IMR-90 (cell line): ENCODE data around the gene LZTFL1. TPM values are rescaled to one million over a fixed set of nuclear protein-coding genes. Genes with fewer than 3 reads are reported as not detected.

Experiments used
- ATAC-seq: fragments of 200-7000 bp; cut with Tn5 transposase; 2 replicates; pipeline ENCODE4 v1.9.1; 2020; ENCODE audit warnings: low read depth, mild to moderate bottlenecking, moderate library complexity
- BruUV-seq: library from RNA; stranded (reverse); fragments of 400-500 nt; replicated peaks from 2 replicates; lab custom pipeline; 2021; lab: Mats Ljungman, UMichigan
- CTCF ChIA-PET: fragments of 300-600 bp; formaldehyde crosslinking; extraction: SDS; loops from one replicate; lab custom pipeline; 2021; ENCODE audit warnings: antibody characterized with exemption; lab: Yijun Ruan, JAX
- POLR2A ChIA-PET: fragments of 300-600 bp; sonication (Branson Sonifier 250); formaldehyde crosslinking; loops from one replicate; lab custom pipeline; 2022; ENCODE audit warnings: antibody characterized with exemption; ENCODE audit not compliant: unreplicated experiment; lab: Charles Lee
- DNase-seq: peaks from one replicate; pipeline ENCODE4 v3.0.0; 2013
- H2AFZ ChIP-seq: replicated peaks from 2 replicates; pipeline ENCODE3; 2013; ENCODE audit warnings: low read length, mild to moderate bottlenecking; ENCODE audit not compliant: poor library complexity
- H2AK5ac ChIP-seq: 2 replicates; pipeline ENCODE4 v1.6.1; 2013; ENCODE audit warnings: low read depth, low read length, inconsistent platforms
- H2AK9ac ChIP-seq: replicated peaks from 2 replicates; pipeline ENCODE3; 2013; ENCODE audit warnings: mild to moderate bottlenecking, low read depth, low read length, moderate library complexity; ENCODE audit not compliant: poor library complexity
- H2BK120ac ChIP-seq: 2 replicates; pipeline ENCODE4 v1.6.1; 2013; ENCODE audit warnings: low read depth, low read length, inconsistent platforms
- H2BK15ac ChIP-seq: 3 replicates; pipeline ENCODE4 v1.6.1; 2013; ENCODE audit warnings: low read depth, low read length, inconsistent platforms
- H2BK20ac ChIP-seq: 2 replicates; pipeline ENCODE4 v1.6.1; 2013; ENCODE audit warnings: low read depth, mild to moderate bottlenecking, inconsistent platforms, low read length, moderate library complexity
- H2BK5ac ChIP-seq: 2 replicates; pipeline ENCODE4 v1.6.1; 2013; ENCODE audit warnings: mild to moderate bottlenecking, low read depth, low read length, inconsistent platforms; ENCODE audit not compliant: poor library complexity, severe bottlenecking
- H3K14ac ChIP-seq: replicated peaks from 2 replicates; pipeline ENCODE4 v1.6.1; 2013; ENCODE audit warnings: low read depth, low read length, inconsistent platforms
- H3K18ac ChIP-seq: 2 replicates; pipeline ENCODE4 v1.6.1; 2013; ENCODE audit warnings: low read depth, low read length, control low read depth
- H3K23ac ChIP-seq: 2 replicates; pipeline ENCODE4 v1.6.1; 2013; ENCODE audit warnings: low read depth, low read length, inconsistent platforms
- H3K27ac ChIP-seq: 2 replicates; pipeline ENCODE4 v1.5.1; 2013; ENCODE audit warnings: mild to moderate bottlenecking, control low read depth, low read length; ENCODE audit not compliant: insufficient read depth
- H3K27me3 ChIP-seq: 2 replicates; pipeline ENCODE4 v1.6.1; 2013; ENCODE audit warnings: low read length; ENCODE audit not compliant: control insufficient read depth, insufficient read depth
- H3K36me3 ChIP-seq: 2 replicates; pipeline ENCODE4 v1.6.1; 2013; ENCODE audit warnings: low read length, mixed read lengths; ENCODE audit not compliant: control insufficient read depth, insufficient read depth
- H3K4ac ChIP-seq: 2 replicates; pipeline ENCODE4 v1.6.1; 2013; ENCODE audit warnings: low read depth, low read length, inconsistent platforms
- H3K4me1 ChIP-seq: 2 replicates; pipeline ENCODE4 v1.6.1; 2013; ENCODE audit warnings: low read length, mixed read lengths; ENCODE audit not compliant: control insufficient read depth, insufficient read depth
- H3K4me2 ChIP-seq: 2 replicates; pipeline ENCODE4 v1.6.1; 2013; ENCODE audit warnings: low read depth, mild to moderate bottlenecking, control low read depth, low read length, moderate library complexity
- H3K4me3 ChIP-seq: 2 replicates; pipeline ENCODE4 v1.5.1; 2013; ENCODE audit warnings: low read depth, mild to moderate bottlenecking, control low read depth, low read length, moderate library complexity; ENCODE audit not compliant: insufficient read depth
- H3K56ac ChIP-seq: 2 replicates; pipeline ENCODE4 v1.6.1; 2013; ENCODE audit warnings: low read length, inconsistent platforms; ENCODE audit not compliant: insufficient read depth; ENCODE audit errors: extremely low read depth
- H3K79me1 ChIP-seq, 2 experiments: 2 replicates each; pipeline ENCODE4 v1.6.1; 2013; ENCODE audit warnings: low read length in 2 of 2, inconsistent platforms in 1 of 2, low read depth in 1 of 2
- H3K9ac ChIP-seq: 2 replicates; pipeline ENCODE4 v1.6.1; 2013; ENCODE audit warnings: low read depth, low read length, control low read depth
- H3K9me1 ChIP-seq: 2 replicates; pipeline ENCODE4 v1.6.1; 2013; ENCODE audit warnings: low read length, inconsistent platforms; ENCODE audit not compliant: insufficient read depth
- H3K9me3 ChIP-seq: 2 replicates; pipeline ENCODE4 v1.6.1; 2013; ENCODE audit warnings: low read length; ENCODE audit not compliant: control insufficient read depth, insufficient read depth
- H4K20me1 ChIP-seq: 2 replicates; pipeline ENCODE4 v1.6.1; 2013; ENCODE audit warnings: low read length, inconsistent platforms; ENCODE audit not compliant: insufficient read depth
- H4K5ac ChIP-seq: 2 replicates; pipeline ENCODE4 v1.6.1; 2013; ENCODE audit warnings: mild to moderate bottlenecking, low read depth, low read length, control low read depth
- H4K8ac ChIP-seq, 2 experiments: 2 replicates each; pipeline ENCODE4 v1.6.1; 2013; ENCODE audit warnings: low read depth in 2 of 2, low read length in 2 of 2, control low read depth in 1 of 2, inconsistent platforms in 1 of 2
- H4K91ac ChIP-seq: 2 replicates; pipeline ENCODE4 v1.6.1; 2013; ENCODE audit warnings: low read depth, low read length, inconsistent platforms; ENCODE audit not compliant: insufficient read depth
- BHLHE40 ChIP-seq: fragments of 150-350 bp; IDR thresholded peaks from 2 replicates; pipeline ENCODE4 v1.6.1; 2016; ENCODE audit warnings: mild to moderate bottlenecking, low read depth, low read length
- CEBPB ChIP-seq: IDR thresholded peaks from 2 replicates; pipeline ENCODE4 v1.6.1; 2012; ENCODE audit warnings: low read depth, low read length, improper control_type of control experiment
- CHD1 ChIP-seq: IDR thresholded peaks from 2 replicates; pipeline ENCODE4 v1.6.1; 2012; ENCODE audit warnings: low read depth, low read length, improper control_type of control experiment
- MAZ ChIP-seq: IDR thresholded peaks from 2 replicates; pipeline ENCODE4 v1.6.1; 2012; ENCODE audit warnings: low read depth, mild to moderate bottlenecking, low read length, improper control_type of control experiment, moderate library complexity, borderline replicate concordance
- MXI1 ChIP-seq: IDR thresholded peaks from 2 replicates; pipeline ENCODE4 v1.6.1; 2012; ENCODE audit warnings: low read depth, mild to moderate bottlenecking, low read length, moderate library complexity, borderline replicate concordance
- POLR2A ChIP-seq: IDR thresholded peaks from 2 replicates; pipeline ENCODE4 v1.6.1; 2012; ENCODE audit warnings: mild to moderate bottlenecking, low read depth, low read length
- RAD21 ChIP-seq: IDR thresholded peaks from 2 replicates; pipeline ENCODE4 v1.6.1; 2012; ENCODE audit warnings: low read length, improper control_type of control experiment
- RCOR1 ChIP-seq: IDR thresholded peaks from 2 replicates; pipeline ENCODE4 v1.6.1; 2012; ENCODE audit warnings: mild to moderate bottlenecking, low read length, improper control_type of control experiment; ENCODE audit not compliant: insufficient replicate concordance
- RFX5 ChIP-seq: IDR thresholded peaks from 2 replicates; pipeline ENCODE4 v1.8.0; 2012; ENCODE audit warnings: low read depth, mild to moderate bottlenecking, low read length, moderate library complexity
- SMC3 ChIP-seq: fragments of 150-350 bp; IDR thresholded peaks from 2 replicates; pipeline ENCODE4 v1.6.1; 2016; ENCODE audit warnings: low read depth, mild to moderate bottlenecking, antibody characterized with exemption, low read length, moderate library complexity
- USF2 ChIP-seq: fragments of 150-350 bp; IDR thresholded peaks from 2 replicates; pipeline ENCODE4 v1.6.1; 2017; ENCODE audit warnings: mild to moderate bottlenecking, antibody characterized with exemption, low read length, low read depth
- WGBS, 2 experiments: methylation state at CpG; one replicate each; pipeline versions ENCODE4 v1.1.5 to v1.1.7; 2013; ENCODE audit warnings: missing lambda C conversion rate in 2 of 2; ENCODE audit not compliant: insufficient read length in 1 of 2; ENCODE audit errors: extremely low coverage in 2 of 2; 5-methylcytosine and 5-hydroxymethylcytosine counted together
- dilution Hi-C: fragments of 300-500 bp; cut with HindIII; formaldehyde crosslinking; loops from one replicate; pipeline ENCODE4 v1.14.3; 2018; ENCODE audit warnings: low sequenced_read_pairs; ENCODE audit not compliant: unreplicated experiment
- in situ Hi-C: fragments of 300-500 bp; cut with MboI; formaldehyde crosslinking; loops from 3 replicates; pipeline ENCODE4 v1.14.3; 2019; ENCODE audit warnings: low sequenced_read_pairs, inconsistent platforms, mixed read lengths
- intact Hi-C: fragments of 100-400 bp; cut with micrococcal nuclease; formaldehyde crosslinking; loops from 2 replicates; pipeline ENCODE4 v1.10.0; 2022
- polyA plus RNA-seq, 3 experiments: library from polyadenylated mRNA; depleted of rRNA; stranded (reverse); fragments of >200 nt; gene quantifications; 2 replicates each; pipeline ENCODE4 v1.2.3, GENCODE V29; 2012; ENCODE audit warnings: low replicate concordance in 1 of 3
- total RNA-seq: library from RNA; depleted of rRNA; stranded (reverse); fragments of >200 nt; gene quantifications from 2 replicates; pipeline ENCODE4 v1.2.3, GENCODE V29; 2012
- TF ChIP-seq, protein P1 (sequence below): fragments of 150-350 bp; IDR thresholded peaks from 2 replicates; pipeline ENCODE4 v1.6.1; 2016; ENCODE audit warnings: low read depth, mild to moderate bottlenecking, low read length, moderate library complexity, borderline replicate concordance

The LZTFL1 gene
- total and polyA plus RNA-seq, 2 of the 4 experiments (the other 2 are of a cell fraction): 10.3 to 10.4 TPM

DNA sequence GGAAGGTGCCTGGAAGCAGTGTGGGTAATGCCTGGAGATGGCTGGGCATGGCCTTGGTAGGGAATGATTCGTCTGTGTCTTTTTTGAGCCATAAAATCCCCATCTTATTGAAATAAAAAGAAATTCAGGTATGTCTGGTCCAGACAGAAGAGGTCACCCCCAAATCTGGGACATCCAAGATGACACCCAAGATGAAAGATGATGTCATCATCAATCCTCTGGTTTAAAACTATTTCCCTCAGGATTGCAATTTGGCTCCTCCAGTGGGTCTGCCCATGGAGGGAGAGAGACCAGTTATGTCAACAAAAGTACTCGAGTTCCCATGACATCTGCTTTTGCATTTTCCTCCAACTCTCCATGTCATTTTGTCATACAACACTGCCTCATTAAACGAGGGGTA is 27.7 kb upstream of the LZTFL1 start:
- 0 out of 2 replicates have a peak, but pooled peaks cover under 1% of the 10 kb centered on the region for H3K9me1 ChIP-seq
- H3K9ac ChIP-seq: no peak overlapping the region
- no peak overlapping the region for H2BK120ac ChIP-seq
- H2BK15ac ChIP-seq: no peak overlapping the region
- CTCF ChIA-PET: no interaction called here
- H3K56ac ChIP-seq: no peak overlapping the region
- peaks cover 45% of the 10 kb centered on the region for H3K27me3 ChIP-seq
- H3K4me2 ChIP-seq: no peak overlapping the region
- no peaks in the 10 kb centered on the region for H3K4me1 ChIP-seq
- H3K23ac ChIP-seq: no peak overlapping the region
- no peak overlapping the region for H2BK5ac ChIP-seq
- H4K5ac ChIP-seq: no peak overlapping the region
- no peak overlapping the region for H4K91ac ChIP-seq
- H2AK9ac ChIP-seq: no peak overlapping the region
- intact Hi-C loops (no loop called here), in situ Hi-C loops (no loop called here), dilution Hi-C loops (no loop called here)
- POLR2A ChIA-PET: no interaction called here
- no peak for DNase-seq
- no peak overlapping the region for H2BK20ac ChIP-seq
- no CpG with 5 or more reads among the region's 3 CpGs for WGBS, 2 experiments
- no peaks in the 10 kb centered on the region for H4K20me1 ChIP-seq
- no peak overlapping the region for H3K14ac ChIP-seq
- H3K27ac ChIP-seq: no peak overlapping the region
- H3K36me3 ChIP-seq: no peaks in the 10 kb centered on the region
- H2AFZ ChIP-seq: no peak overlapping the region
- no peak overlapping the region for H3K4ac ChIP-seq
- H3K4me3 ChIP-seq: no peak overlapping the region
- H3K79me1 ChIP-seq: no peaks in the 10 kb centered on the region
- no peak overlapping the region for H3K18ac ChIP-seq
- BruUV-seq: no TSS peak
- H4K8ac ChIP-seq: no peak overlapping the region
- TF ChIP-seq, protein P1, sequence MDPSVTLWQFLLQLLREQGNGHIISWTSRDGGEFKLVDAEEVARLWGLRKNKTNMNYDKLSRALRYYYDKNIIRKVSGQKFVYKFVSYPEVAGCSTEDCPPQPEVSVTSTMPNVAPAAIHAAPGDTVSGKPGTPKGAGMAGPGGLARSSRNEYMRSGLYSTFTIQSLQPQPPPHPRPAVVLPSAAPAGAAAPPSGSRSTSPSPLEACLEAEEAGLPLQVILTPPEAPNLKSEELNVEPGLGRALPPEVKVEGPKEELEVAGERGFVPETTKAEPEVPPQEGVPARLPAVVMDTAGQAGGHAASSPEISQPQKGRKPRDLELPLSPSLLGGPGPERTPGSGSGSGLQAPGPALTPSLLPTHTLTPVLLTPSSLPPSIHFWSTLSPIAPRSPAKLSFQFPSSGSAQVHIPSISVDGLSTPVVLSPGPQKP: no peak
- TF ChIP-seq POLR2A: no peak
- no peak for TF ChIP-seq CHD1
- TF ChIP-seq MAZ: no peak
- TF ChIP-seq MXI1: no peak
- no peak for TF ChIP-seq CEBPB
- TF ChIP-seq BHLHE40: no peak
- no peak for TF ChIP-seq RFX5
- no peak for TF ChIP-seq RAD21
- TF ChIP-seq SMC3: no peak
- no peak for TF ChIP-seq USF2
- no peak for TF ChIP-seq RCOR1
- H2AK5ac ChIP-seq: no peak overlapping the region
- no peaks in the 10 kb centered on the region for H3K9me3 ChIP-seq
- no peak for ATAC-seq
